Measurements from ENCODE around the gene SMTNL1.

Gene SMTNL1

DNA sequence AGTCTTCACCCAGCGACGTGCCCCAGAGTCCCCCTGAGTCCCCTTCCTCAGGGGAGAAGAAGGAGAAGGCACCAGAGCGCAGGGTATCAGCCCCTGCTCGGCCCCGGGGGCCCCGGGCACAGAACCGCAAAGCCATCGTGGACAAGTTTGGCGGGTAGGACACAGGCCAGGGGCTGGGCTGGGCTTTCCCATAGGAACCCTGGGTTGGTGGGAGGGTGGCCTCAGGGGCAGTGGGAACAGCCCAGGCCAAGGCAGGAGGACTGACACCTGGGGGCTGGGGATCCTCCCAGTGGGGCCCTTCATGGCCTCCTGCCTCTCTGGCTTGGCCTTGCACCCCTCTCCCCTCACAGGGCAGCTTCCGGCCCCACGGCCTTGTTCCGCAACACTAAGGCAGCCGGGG is 8.5 kb downstream of the SMTNL1 start:
- DNase-seq, result no peak

- DNase-seq, result no peak
Measured at GRCh38 chr11:57546451-57546850, 9.1 kb downstream of the SMTNL1 start.

- DNase-seq, result no peak
Measured at GRCh38 chr11:57546869-57547475, 9.6 kb downstream of the SMTNL1 start.

GRCh38 chr11:57547854-57548377 is 10.5 kb downstream of the SMTNL1 start:
- no peak for DNase-seq

DNA sequence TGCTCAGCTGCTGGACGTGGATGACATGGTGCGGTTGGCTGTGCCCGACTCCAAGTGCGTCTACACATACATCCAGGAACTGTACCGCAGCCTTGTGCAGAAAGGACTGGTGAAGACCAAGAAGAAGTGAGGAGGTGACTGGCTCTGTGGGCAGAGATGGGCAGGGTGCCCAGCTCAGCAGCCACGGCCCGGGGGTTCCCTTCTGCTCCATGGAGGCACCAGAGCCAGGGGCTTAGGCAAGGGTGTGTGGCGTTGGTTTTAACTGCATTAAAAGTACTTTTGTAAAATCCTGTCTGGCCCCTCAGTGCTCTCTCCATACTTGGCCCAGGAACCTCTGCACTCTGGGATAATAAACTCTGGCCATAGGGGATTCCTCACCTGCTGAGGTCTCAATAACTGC is 12.6 kb downstream of the SMTNL1 start:
- no peak for DNase-seq

GRCh38 chr11:57551941-57552340 is 14.5 kb downstream of the SMTNL1 start:
- DNase-seq, result no peak

GRCh38 chr11:57552479-57552878 is 15.1 kb downstream of the SMTNL1 start:
- no peak for DNase-seq

DNA sequence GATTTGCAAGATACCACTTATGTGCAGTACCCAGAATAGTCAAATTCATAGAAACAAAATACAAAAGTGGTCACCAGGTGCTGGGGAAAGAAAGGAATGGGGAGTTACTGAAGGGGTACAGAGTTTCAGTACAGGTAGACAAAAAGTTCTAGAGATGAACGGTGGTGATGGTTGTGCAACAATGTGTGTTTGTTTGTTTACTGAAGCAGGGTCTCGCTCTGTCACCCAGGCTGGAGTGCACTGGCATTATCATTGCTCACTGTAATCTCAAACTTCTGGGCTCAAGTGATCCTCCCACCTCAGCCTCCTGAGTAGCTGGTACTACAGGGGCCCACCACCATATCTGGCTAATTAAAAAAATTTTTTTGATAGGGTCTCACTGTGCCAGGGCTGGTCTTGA is 18.0 kb downstream of the SMTNL1 start:
- DNase-seq, result no peak

DNA sequence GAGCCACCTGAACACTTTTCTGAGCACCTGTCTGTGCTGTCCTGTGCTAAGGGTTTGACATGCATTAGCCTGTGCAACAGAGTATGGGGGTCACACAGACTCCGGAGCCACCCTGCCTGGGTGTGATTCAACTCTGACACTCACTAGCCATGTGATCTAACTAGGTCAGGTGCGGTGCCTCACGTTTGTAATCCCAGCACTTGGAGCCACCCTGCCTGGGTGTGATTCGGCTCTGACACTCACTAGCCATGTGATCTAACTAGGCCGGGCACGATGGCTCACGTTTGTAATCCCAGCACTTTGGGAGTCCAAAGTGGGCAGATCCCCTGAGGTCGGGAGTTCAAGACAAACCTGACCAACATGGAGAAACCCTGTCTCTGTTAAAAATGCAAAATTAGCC is 18.6 kb downstream of the SMTNL1 start:
- DNase-seq, result no peak

GRCh38 chr11:57560146-57560545 is 22.8 kb downstream of the SMTNL1 start:
- no peak for DNase-seq

- no peak for DNase-seq
Measured at GRCh38 chr11:57562596-57562995, 25.2 kb downstream of the SMTNL1 start.

- no peak for DNase-seq
Measured at GRCh38 chr11:57566005-57566904, 28.9 kb downstream of the SMTNL1 start.

DNA sequence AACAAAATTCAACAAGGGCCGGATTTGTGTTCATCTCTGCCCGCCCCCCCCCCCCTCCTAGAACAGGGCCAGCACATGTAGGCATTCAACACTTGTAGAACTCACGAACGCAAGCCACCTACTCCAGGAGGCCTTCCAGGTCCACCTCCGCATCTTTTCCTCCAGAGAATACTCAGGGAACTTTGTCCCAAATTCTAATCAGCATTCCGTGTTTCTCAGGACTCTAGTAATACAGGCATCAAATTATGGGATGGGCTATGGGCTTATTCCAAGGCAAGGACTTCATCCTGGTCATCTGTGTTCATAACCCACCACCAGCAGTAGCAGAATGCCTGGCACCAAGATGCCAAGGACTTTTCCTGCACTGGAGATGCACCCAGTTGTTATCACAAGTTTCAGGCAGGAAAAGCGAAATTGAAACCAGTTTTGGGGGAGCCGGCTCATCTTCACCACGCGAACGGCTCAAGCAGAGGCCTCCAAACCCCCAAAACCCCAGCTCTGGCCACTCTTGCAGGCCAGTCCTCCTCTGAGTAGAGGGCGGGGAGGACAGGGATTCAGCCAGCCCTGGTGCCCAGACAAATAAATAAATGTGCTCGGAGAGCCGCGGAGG is 29.6 kb downstream of the SMTNL1 start:
- no peak for DNase-seq

GRCh38 chr11:57567515-57568329 is 30.3 kb downstream of the SMTNL1 start, which contains the start of gene UBE2L6:
Gene UBE2L6, minus strand, starts transcription at chr11:57567672. Its CDS starts 61 bp downstream, at chr11:57567611.
- DNase-seq, result peak; percentile 23 to 70 (median 38)

DNA sequence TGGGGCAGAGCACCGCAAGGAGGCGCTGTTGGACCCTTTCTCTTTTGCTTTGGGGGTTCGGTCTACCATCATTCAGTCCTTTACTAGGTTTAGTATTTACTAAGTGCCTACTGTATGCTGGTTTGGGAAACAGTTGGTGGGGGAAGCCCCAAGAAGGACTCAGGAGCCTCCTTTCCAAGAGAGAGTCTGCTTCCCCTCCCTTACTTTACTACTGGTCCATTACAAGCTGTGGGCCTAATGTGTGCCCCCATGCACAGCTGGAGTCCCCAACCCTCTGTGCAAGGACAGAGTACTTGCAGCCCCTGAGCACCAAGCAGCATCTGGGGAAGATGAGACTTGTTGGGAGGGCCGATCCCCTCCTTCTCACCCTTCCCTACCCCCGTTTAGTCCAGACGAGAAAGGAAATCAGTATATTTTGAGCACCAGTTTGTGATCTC is 31.0 kb downstream of the SMTNL1 start:
- DNase-seq, result peak; percentile 60 to 87 (median 83)

GRCh38 chr11:57571606-57572005 is 34.2 kb downstream of the SMTNL1 start:
- no peak for DNase-seq

GRCh38 chr11:57574061-57574460 is 36.7 kb downstream of the SMTNL1 start:
- DNase-seq, result no peak

DNA sequence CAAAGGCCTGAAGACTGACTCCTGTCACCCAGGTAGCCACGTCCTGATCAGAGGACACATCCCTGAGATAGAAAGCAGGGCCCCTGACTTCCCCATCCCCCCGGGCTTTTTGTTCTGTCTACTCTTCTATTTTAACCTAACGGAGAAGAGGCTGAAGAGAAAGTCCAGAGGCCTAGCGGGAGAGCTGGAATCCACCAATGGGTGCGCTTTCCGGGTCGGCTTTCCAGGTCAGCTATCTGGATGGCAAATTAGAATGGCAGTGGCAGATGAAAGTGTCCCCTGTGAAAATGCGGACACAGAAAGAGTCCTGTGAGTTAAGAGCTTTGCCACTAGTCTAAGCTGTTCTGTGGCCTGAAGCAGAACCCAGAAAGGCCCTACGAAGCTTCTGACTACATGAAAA is 46.9 kb downstream of the SMTNL1 start:
- DNase-seq, result no peak

- DNase-seq, result no peak
Measured at GRCh38 chr11:57585301-57585700, 47.9 kb downstream of the SMTNL1 start.

DNA sequence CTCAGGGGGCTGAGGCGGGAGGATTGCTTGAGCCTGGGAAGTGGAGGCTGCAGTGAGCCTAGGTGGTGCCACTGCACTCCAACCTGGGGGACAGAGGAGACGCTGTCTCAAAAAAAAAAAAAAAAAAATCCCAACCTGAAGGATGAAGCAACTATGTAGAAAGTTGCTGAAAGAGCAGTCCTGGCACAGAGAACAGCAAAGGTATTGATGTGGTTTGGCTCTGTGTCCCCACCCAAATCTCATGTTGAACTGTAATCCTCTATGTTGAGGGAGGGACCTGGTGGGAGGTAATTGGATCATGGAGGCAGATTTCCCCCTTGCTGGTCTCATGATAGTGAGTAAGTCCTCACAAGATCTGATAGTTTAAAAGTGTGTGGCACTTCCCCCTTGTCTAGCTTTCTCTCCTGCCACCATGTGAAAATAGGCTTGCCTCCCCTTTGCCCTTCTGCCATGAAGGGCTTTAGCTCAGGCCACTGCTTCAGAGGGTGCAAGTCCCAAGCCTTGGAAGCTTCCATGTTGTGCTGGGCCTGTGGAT is 49.4 kb downstream of the SMTNL1 start:
- DNase-seq, result no peak

GRCh38 chr11:57588046-57588710 is 50.8 kb downstream of the SMTNL1 start:
- no peak for DNase-seq
